Astrocyte of the spinal cord (primary cell): ENCODE data around the gene CPA2.
"Not testable (repeated sequence)": the region's sequence is repeated elsewhere in the genome, so short reads cannot be mapped to it uniquely, and the experiment has no call there.

Experiments used
- DNase-seq: peaks from one replicate; pipeline ENCODE4 v3.0.0; 2011; ENCODE audit warnings: low read depth, low spot score
- H3K4me3 ChIP-seq: 2 replicates; pipeline ENCODE4 v1.5.1; 2011; ENCODE audit warnings: low read depth, mild to moderate bottlenecking, low read length, moderate library complexity
- CTCF ChIP-seq: IDR thresholded peaks from 2 replicates; pipeline ENCODE4 v1.5.1; 2012; ENCODE audit warnings: low read depth, mild to moderate bottlenecking, low read length, inconsistent platforms
- in situ Hi-C: cut with HindIII; loops from 2 replicates; pipeline ENCODE4 v1.10.0; 2017; ENCODE audit warnings: low sequenced_read_pairs

Gene CPA2

DNA sequence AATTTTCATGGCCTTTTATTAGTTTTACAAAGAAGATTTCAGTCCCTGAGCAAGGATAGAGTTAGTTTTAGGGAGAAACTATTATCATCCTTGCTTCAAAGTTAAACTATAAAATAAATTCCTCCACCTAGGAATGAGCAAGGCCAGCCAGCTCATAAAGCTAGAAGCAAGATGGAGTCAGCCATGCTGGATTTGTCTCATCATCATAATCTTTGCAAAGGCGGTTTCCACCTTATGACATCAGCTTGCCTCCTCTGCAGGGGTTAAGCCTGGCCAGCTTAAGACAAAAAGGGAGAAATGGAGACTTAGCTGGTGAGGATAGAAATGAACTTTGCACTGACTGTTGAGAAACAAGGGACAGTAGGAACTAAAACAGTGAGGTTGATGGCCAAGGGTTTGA lies 40.3 kb upstream of the CPA2 start:
- no peak for DNase-seq
- TF ChIP-seq CTCF, result no peak

DNA sequence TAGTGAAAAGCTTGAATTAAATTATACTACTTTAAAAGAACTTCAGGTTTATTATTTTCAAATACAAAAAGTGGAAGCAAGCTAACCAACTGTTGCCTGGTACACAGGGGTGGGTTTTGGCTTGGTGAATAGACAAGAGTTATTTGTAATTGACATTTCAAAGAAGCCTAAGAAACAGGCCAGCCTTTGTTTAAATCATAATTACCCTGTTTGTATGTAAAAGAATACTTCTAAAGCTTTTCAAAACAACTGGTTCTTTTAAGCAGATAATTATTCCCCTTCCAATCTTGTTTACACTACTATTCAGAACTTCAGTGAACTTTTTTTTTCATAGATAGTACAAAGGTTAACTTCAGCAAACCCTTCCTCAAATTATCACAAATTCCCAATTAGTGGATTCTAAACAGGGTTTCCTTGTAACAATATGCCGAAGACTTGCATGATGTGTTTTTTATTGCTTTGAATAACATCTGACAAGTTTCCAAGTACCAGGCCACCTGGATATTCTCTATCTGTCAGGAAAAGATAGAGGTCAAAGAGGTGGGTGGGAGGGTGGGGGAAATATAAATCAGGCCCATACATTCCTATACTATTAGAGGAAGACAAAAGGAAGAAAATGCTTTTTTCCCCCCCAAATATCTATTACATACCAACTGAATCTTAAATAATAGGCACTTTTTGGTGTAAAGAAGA lies 38.6 kb upstream of the CPA2 start:
- DNase-seq, result no peak
- in situ Hi-C loops, result no loop called here
- H3K4me3 ChIP-seq, result no peak overlapping the region
- TF ChIP-seq CTCF, result no peak

More for the DNA sequence above, 40.3 kb upstream of the CPA2 start:
- in situ Hi-C loops, result no loop called here
- H3K4me3 ChIP-seq, result no peak overlapping the region

DNA sequence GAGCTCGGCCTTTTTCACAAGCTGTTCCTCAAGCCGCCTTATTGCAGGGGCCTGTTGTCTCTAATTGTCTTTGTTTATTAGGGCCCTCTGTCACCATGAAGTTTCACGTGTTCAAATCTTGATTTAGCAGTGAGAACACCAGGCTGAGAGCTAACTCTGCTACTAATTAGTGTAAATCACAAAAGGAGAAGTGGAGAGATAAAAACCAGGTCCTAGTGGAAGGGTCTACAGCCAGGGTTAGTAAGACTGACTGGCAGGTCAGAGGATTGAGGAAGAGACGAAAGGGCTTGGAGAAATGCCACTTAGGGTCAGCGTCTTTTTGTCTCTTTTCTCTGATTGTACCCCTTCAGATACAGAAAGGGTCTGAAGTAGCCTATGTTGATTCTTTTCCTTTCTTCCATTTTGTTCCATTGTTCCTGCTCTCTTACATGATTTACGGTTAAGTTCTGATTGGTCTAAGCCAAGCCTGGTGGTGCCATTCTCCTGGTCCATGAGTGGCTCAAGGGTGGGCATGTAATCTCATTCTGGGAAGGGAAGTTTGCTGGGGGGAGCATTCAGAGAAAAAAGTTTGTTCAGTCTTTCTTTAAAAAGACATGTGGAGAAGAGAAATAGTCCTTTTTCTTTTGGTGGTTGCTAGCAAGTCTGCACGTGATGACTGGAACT lies 37.7 kb upstream of the CPA2 start:
- H3K4me3 ChIP-seq, result no peak overlapping the region
- no peak for DNase-seq
- TF ChIP-seq CTCF, result no peak
- in situ Hi-C loops, result no loop called here

GRCh38 chr7:130229981-130230380 lies 36.7 kb upstream of the CPA2 start:
- H3K4me3 ChIP-seq, DNase-seq, in situ Hi-C loops: not testable (repeated sequence)

GRCh38 chr7:130231792-130232191 lies 34.9 kb upstream of the CPA2 start:
- in situ Hi-C loops, result no loop called here
- no peak overlapping the region for H3K4me3 ChIP-seq
- TF ChIP-seq CTCF, result no peak
- no peak for DNase-seq

DNA sequence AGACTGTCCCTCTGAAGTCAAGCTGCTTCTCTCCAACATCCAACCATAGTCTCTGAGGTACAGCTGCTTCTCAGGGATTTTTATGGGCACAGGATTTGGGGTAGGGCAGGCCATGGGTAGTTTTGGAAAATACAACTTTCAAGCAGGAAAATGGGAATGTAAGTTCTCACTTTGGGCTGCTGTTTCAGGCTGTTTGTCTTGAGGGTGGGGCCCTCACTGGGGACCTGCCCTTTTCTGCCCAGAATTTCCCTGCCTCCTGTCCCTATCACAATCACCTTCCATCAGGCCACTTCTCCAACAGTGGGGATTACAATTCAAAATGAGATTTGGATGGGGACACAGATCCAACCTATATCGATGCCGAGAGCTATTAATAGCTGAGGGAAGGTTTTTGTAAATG lies 34.5 kb upstream of the CPA2 start:
- in situ Hi-C loops, result no loop called here

More for the DNA sequence above, 34.5 kb upstream of the CPA2 start:
- TF ChIP-seq CTCF, result no peak
- H3K4me3 ChIP-seq, result no peak overlapping the region
- no peak for DNase-seq
